HCT116 (cell line): ENCODE measurements around the gene CETP. TPM values are rescaled to one million over a fixed set of nuclear protein-coding genes. Genes with fewer than 3 reads are reported as not detected.

Source experiments
- ATF3 ChIP-seq: IDR thresholded peaks from 2 replicates; pipeline ENCODE4 v1.6.1; 2012
- ELF1 ChIP-seq: IDR thresholded peaks from 2 replicates; pipeline ENCODE4 v1.6.1; 2012; ENCODE audit warnings: low read depth, borderline replicate concordance
- FOSL1 ChIP-seq: IDR thresholded peaks from 2 replicates; pipeline ENCODE4 v1.6.1; 2012; ENCODE audit warnings: low read depth
- JUND ChIP-seq: IDR thresholded peaks from 2 replicates; pipeline ENCODE4 v1.6.1; 2012
- POLR2AphosphoS5 ChIP-seq: IDR thresholded peaks from 2 replicates; pipeline ENCODE4 v1.6.1; 2011; ENCODE audit warnings: mild to moderate bottlenecking, low read depth, low read length, moderate library complexity
- RAD21 ChIP-seq: IDR thresholded peaks from 2 replicates; pipeline ENCODE4 v1.6.1; 2012; ENCODE audit warnings: low read depth, mild to moderate bottlenecking
- REST ChIP-seq: IDR thresholded peaks from 2 replicates; pipeline ENCODE4 v1.6.1; 2012; ENCODE audit warnings: low read depth
- YY1 ChIP-seq: IDR thresholded peaks from 2 replicates; pipeline ENCODE4 v1.6.1; 2011; ENCODE audit warnings: low read length, low read depth, moderate library complexity, mild to moderate bottlenecking; ENCODE audit not compliant: insufficient replicate concordance; ENCODE audit errors: extremely low read depth
- ZBTB33 ChIP-seq: IDR thresholded peaks from 2 replicates; pipeline ENCODE4 v1.6.1; 2011; ENCODE audit warnings: mild to moderate bottlenecking, low read length, moderate library complexity; ENCODE audit not compliant: insufficient replicate concordance; ENCODE audit errors: extremely low read depth
- ZNF274 ChIP-seq: fragments of 200-500 bp; sonication (Bioruptor generic); IDR thresholded peaks from 2 replicates; pipeline ENCODE4 v1.6.1; 2014; ENCODE audit warnings: mild to moderate bottlenecking, low read depth, low read length, inconsistent platforms
- total RNA-seq: library from RNA; stranded (reverse); gene quantifications from one replicate; pipeline ENCODE4 v1.2.1, GENCODE V29; 2021; ENCODE audit not compliant: unreplicated experiment

CETP gene
- total RNA-seq, 1 experiment from 2014 or later, result not detected

GRCh38 chr16:56964243-56965148 lies 2.7 kb downstream of the CETP start (continued):
- no peak for TF ChIP-seq REST
- TF ChIP-seq POLR2AphosphoS5, result peak; percentile 33; the same call in 1 of the 2 replicates
- no peak for TF ChIP-seq ELF1
- TF ChIP-seq FOSL1, result no peak
- peak; percentile 15 for TF ChIP-seq ZBTB33
- TF ChIP-seq ATF3, result no peak
- TF ChIP-seq JUND, result no peak
- peak; percentile 68 for TF ChIP-seq YY1
- no peak for TF ChIP-seq ZNF274
- peak; percentile 93 for TF ChIP-seq RAD21
